Adrenal gland (tissue), 12 donors: ENCODE data around the gene LYZ. TPM values are rescaled to one million over a fixed set of nuclear protein-coding genes. Genes with fewer than 3 reads are reported as not detected.

Experiments
- DNase-seq, 7 donors: peaks; one replicate each; pipeline ENCODE4 v3.0.0-alpha.2; 2019 to 2020
- H3K27ac ChIP-seq, 5 donors: fragments of 200-600 bp; sonication (generic) in 4 of 5; 1 replicate in 3 of 5; 2 replicates in 2 of 5; pipeline versions ENCODE4 v1.5.1 to v1.8.0; 2016 to 2020; ENCODE audit warnings: mild to moderate bottlenecking in 1 of 5
- H3K27me3 ChIP-seq: fragments of 200-600 bp; 2 replicates; pipeline ENCODE4 v1.8.0; 2021
- H3K36me3 ChIP-seq, 2 donors: fragments of 200-600 bp; replicated peaks in 1 of 2; 1 replicate in 1 of 2; 2 replicates in 1 of 2; pipeline versions ENCODE4 v1.5.1 to v1.8.0; 2018 to 2022
- H3K4me1 ChIP-seq, 2 donors: fragments of 200-600 bp; replicated peaks in 1 of 2; 1 replicate in 1 of 2; 2 replicates in 1 of 2; pipeline versions ENCODE4 v1.5.1 to v1.8.0; 2018 to 2021
- H3K4me3 ChIP-seq, 4 donors: fragments of 200-600 bp; sonication (generic) in 3 of 4; one replicate each; pipeline ENCODE4 v1.5.1; 2016 to 2018
- H3K9me3 ChIP-seq, 3 donors: fragments of 200-600 bp; sonication (generic) in 1 of 3; replicated peaks in 1 of 3; 1 replicate in 2 of 3; 2 replicates in 1 of 3; pipeline versions ENCODE4 v1.5.1 to v1.8.0; 2016 to 2021
- POLR2A ChIP-seq, 2 donors: fragments of 450-650 bp; IDR thresholded peaks; one replicate each; pipeline ENCODE4 v1.6.1; 2017; ENCODE audit warnings: antibody characterized with exemption in 2 of 2, mild to moderate bottlenecking in 2 of 2, moderate library complexity in 1 of 2
- WGBS, 4 donors: extraction: QIAGEN DNeasy Blood & Tissue Kit in 2 of 4; methylation state at CpG; one replicate each; pipeline versions ENCODE4 v1.1.5 to v1.1.7; 2013 to 2017; 5-methylcytosine and 5-hydroxymethylcytosine counted together
- intact Hi-C, 2 donors: fragments of 100-400 bp; cut with DNase I; formaldehyde crosslinking; loops; one replicate each; pipeline versions ENCODE4 v1.14.1 to v1.15.0; 2022 to 2023
- polyA plus RNA-seq, 3 donors: library from polyadenylated mRNA; stranded (reverse); fragments of 200-250 nt in 2 of 3; fragments of 350-450 nt in 1 of 3; fragmentation: Illumina TruSeq in 1 of 3; extraction: RNeasy Lipid Tissue Mini Kit (QIAGEN cat#74804) in 1 of 3; gene quantifications; one replicate each; pipeline ENCODE4 v1.2.3, GENCODE V29; 2013 to 2014
- total RNA-seq, 9 donors: library from RNA; depleted of rRNA in 4 of 9; stranded (reverse); fragments of >200 nt in 4 of 9; fragments of 120-200 nt in 1 of 9; fragmentation: NEBNext Ultra II Directional in 1 of 9; extraction: Animal tissue kit (Norgen Biotek cat#: 25700) in 1 of 9; gene quantifications; one replicate each; pipeline versions ENCODE4 v1.1.0 to v1.2.4, GENCODE V29; 2013 to 2023
- TF ChIP-seq, protein P1 (sequence below), 6 experiments: fragments of 450-650 bp in 4 of 6; fragments of 200-600 bp in 2 of 6; sonication (generic) in 1 of 6; IDR thresholded peaks; 1 replicate in 5 of 6; 2 replicates in 1 of 6; pipeline versions ENCODE4 v1.5.1 to v1.8.0; 2016 to 2021; ENCODE audit warnings: antibody characterized with exemption in 6 of 6, mild to moderate bottlenecking in 2 of 6, moderate library complexity in 1 of 6
- donor health status: healthy with polysubstance abuse.
- donor health status: Bipolar disorder and iron deficiency.
- donor health status: DM: yes; HTN: yes; CAD: no.
- donor health status: DM: no; HTN: no; CAD: no.
- donor health status: DM: no; HTN: no; CAD: no.
- donor health status: DM: yes; HTN: yes; CAD: no.

The LYZ gene
- total and polyA plus RNA-seq, 12 donors = 8.2 to 98.5 (median 28.6) TPM

DNA sequence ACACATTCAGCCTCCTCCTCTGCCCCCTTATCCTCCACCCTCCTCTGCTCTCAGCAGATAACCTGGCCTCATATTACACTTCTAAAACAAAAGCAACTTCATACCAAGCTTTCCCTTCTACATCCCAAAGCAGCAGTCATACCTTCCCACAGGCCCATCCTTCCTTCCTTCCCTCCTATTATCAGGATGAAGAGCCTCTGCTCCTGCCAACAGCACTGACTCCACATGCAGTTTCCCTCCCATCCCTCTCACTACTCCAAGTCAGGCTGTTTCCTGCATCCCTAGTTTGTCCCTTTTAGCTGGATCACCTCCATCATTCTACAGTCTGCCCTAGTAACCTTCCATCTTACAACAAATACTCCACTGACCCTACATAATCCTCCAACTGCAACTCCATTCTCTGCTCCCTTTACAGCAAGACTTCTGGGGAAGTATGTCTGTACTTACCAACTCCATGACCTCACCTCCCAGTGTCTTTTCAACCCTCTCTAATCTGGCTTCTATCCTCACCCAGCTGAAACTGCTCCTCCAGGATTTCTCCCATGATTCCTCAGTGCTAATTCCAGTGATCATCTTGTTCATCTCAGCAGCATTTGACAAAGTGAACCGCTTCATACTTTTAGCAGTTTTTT lies 6.5 kb downstream of the LYZ start:
- intact Hi-C loops = loop anchor here in 1 of 2 donors (5.0 kb wide), 1 partner anchor 223 kb away; no protein-coding TSS in a partner anchor
- WGBS, 4 donors = 83 to 86% (median 85%) methylated on average over 1 of the region's 1 CpG

DNA sequence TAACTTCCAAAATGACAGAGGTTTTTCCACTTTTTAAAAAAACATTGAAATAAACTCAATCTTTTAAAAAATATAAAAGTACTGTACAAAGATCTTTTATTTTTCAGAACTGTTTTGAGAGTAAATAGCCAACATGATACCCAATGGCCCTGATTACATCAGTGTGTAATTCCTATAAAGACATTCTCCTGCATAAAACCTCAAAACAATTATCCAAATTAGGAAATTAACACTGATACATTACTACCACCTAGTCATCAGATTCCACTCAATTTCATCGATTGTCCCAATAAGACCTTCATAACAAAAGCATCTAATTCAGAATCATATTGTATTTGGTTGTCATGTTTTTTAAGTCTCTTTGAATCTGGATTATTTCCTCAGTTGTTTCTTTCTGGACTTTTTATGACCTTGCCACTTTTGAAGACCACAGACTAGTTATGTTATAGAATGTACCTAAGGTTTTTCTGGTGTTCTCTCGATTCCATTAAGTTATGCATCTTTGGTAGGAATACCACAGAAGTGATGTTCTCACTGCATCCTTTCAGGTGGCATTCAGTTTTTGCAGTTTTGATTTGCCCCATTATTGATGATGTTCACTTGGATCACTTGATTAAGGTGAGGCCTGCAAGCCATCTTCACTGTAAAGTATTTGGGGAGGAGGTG lies 7.3 kb downstream of the LYZ start:
- Histone ChIP-seq H3K9me3 (no peaks in the 10 kb centered on the region), H3K36me3 (no peaks in the 10 kb centered on the region), H3K4me1 (peaks cover 3 to 13% of the 10 kb centered on the region in 2 donors), H3K4me3 (no peak overlapping the region), H3K27me3 (no peaks in the 10 kb centered on the region), H3K27ac (no peak overlapping the region)
- intact Hi-C loops = loop anchor here in 1 of 2 donors (5.0 kb wide), 1 partner anchor 222 kb away; no protein-coding TSS in a partner anchor
- 61 to 84% (median 64%) methylated on average over 2 of the region's 2 CpGs for WGBS, 4 donors
- no peak for DNase-seq
- TF ChIP-seq, protein P1, sequence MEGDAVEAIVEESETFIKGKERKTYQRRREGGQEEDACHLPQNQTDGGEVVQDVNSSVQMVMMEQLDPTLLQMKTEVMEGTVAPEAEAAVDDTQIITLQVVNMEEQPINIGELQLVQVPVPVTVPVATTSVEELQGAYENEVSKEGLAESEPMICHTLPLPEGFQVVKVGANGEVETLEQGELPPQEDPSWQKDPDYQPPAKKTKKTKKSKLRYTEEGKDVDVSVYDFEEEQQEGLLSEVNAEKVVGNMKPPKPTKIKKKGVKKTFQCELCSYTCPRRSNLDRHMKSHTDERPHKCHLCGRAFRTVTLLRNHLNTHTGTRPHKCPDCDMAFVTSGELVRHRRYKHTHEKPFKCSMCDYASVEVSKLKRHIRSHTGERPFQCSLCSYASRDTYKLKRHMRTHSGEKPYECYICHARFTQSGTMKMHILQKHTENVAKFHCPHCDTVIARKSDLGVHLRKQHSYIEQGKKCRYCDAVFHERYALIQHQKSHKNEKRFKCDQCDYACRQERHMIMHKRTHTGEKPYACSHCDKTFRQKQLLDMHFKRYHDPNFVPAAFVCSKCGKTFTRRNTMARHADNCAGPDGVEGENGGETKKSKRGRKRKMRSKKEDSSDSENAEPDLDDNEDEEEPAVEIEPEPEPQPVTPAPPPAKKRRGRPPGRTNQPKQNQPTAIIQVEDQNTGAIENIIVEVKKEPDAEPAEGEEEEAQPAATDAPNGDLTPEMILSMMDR (IDR thresholded peaks at IDR 0.05) = no peak
- no peak for TF ChIP-seq POLR2A (IDR thresholded peaks at IDR 0.05)

More for the DNA sequence above, 6.5 kb downstream of the LYZ start:
- Histone ChIP-seq H3K4me1 (peaks cover 0 to 10% of the 10 kb centered on the region in 2 donors), H3K9me3 (no peaks in the 10 kb centered on the region), H3K27ac (no peak overlapping the region), H3K4me3 (no peak overlapping the region), H3K36me3 (no peaks in the 10 kb centered on the region), H3K27me3 (no peaks in the 10 kb centered on the region)
- TF ChIP-seq POLR2A (IDR thresholded peaks at IDR 0.05) = no peak
- TF ChIP-seq, protein P1 (IDR thresholded peaks at IDR 0.05) = no peak
- no peak for DNase-seq

DNA sequence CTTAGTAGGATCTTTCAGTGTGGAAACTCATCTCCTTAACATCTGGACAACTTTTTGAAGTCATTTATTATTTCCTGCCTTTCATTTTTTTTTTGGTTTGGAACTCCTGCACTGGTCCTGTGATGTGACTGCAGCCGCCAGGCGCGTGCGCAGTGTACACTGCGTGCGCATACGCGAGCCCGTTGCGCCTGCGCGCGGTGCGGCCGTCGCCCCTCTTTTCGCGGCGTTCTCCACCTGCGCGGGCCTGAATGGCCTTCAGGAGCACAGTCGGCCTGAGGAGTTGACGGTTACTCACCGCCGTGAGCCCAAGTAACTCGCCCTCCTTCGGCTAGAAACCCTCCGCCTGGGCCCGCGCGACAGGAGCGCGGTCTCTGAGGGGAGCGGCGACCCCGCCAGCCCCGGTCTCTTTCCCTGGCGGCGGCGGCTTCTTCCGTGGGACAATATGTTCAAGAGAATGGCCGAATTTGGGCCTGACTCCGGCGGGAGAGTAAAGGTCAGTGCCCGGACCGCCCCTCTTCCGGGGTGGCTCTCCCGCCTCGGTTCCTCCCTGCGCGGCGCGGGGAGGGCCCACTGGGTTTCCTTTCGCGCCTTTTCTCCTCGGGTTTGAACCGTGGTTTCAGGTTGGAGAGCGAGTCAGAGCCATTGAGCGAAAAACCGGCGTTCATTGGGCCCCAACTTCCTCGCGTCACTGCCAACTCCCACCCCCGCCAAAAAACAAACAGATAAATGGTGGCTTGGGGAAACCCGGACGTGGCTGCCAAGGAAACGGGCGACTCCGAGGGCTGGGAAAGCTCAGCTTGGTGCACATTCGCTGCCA lies 11.6 kb downstream of the LYZ start, which contains the start of gene YEATS4:
TSS of gene YEATS4 (plus strand) at position 213 of the 817 bp plus-strand sequence. CDS start at position 443, 230 bp downstream.
- TF ChIP-seq, protein P1 (IDR thresholded peaks at IDR 0.05) = peak in 1 of 6 experiments; percentile 14
- TF ChIP-seq POLR2A (IDR thresholded peaks at IDR 0.05) = peak in 1 of 2 donors; percentile 68
- 0% methylated on average over 15 to 70 of the region's 70 CpGs for WGBS, 4 donors
- no peaks in the 10 kb centered on the region for H3K27me3 ChIP-seq
- peaks cover 0 to 5% of the 10 kb centered on the region in 2 donors for H3K36me3 ChIP-seq
- peak within 1 kb of the TSS; percentile 35 to 91 (median 70) for H3K4me3 ChIP-seq
- H3K9me3 ChIP-seq = no peaks in the 10 kb centered on the region
- H3K27ac ChIP-seq = peak within 1 kb of the TSS; percentile 77 to 98 (median 93)
- intact Hi-C loops = loop anchor here in 1 of 2 donors (5.0 kb wide), 1 partner anchor 218 kb away; no protein-coding TSS in a partner anchor
- peaks cover 7 to 19% of the 10 kb centered on the region in 2 donors for H3K4me1 ChIP-seq
- DNase-seq = peak; percentile 84 to 95 (median 89)

DNA sequence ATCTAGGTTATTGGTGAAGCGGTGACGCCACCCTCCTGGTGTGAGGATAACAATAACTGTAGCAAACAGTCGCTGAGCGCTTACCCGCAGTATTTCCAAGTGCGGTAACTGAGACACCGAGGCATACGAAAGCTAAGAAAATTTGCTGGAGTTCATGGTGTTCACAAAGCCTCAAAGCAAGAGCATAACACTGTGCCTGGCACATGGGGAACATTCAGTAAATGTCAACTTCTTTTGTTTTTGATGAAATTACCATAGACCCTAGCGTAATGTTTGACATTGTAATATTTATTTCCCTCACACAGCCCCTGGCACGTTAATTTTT lies 12.1 kb downstream of the LYZ start:
- H3K4me3 ChIP-seq = peak overlapping the region; percentile 35 to 91 (median 70)
- peaks cover 7 to 19% of the 10 kb centered on the region in 2 donors for H3K4me1 ChIP-seq
- TF ChIP-seq POLR2A (IDR thresholded peaks at IDR 0.05) = no peak
- TF ChIP-seq, protein P1 (IDR thresholded peaks at IDR 0.05) = no peak
- H3K27ac ChIP-seq = peak overlapping the region in 4 of 5 donors; percentile 92 to 98 (median 94)
- intact Hi-C loops = no loop called here
- 5 to 8% (median 6%) methylated on average over 10 of the region's 10 CpGs for WGBS, 4 donors
- no peaks in the 10 kb centered on the region for H3K9me3 ChIP-seq
- DNase-seq = no peak
- H3K36me3 ChIP-seq = peaks cover 0 to 5% of the 10 kb centered on the region in 2 donors
- no peaks in the 10 kb centered on the region for H3K27me3 ChIP-seq
